GM21526 (cell line): ENCODE measurements around the gene SPTAN1.

Experiments used
- ATAC-seq: cut with Tn5 transposase; IDR thresholded peaks from one replicate; pipeline ENCODE4 v1.9.1; 2021; ENCODE audit warnings: moderate library complexity; ENCODE audit not compliant: unreplicated experiment, low FRiP score

The SPTAN1 gene

DNA sequence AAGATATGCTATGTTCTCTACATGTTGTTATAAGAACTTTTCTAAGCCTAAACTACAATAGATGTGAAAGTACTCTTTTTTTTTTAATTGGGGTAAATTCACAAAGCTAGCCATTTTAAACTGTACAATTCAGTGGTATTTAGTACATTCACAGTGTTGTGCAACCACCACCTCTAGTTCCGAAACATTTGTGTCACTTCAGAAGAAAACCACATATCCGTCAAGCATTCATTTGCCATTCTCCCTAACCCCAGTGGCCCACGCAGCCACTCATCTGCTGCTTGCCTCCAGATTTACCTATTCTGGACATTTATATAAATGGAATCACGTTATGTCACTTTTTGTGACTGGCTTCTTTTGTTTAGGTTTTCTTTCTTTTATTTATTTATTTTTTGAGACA is 43.1 kb downstream of the SPTAN1 start:
- ATAC-seq: no peak

DNA sequence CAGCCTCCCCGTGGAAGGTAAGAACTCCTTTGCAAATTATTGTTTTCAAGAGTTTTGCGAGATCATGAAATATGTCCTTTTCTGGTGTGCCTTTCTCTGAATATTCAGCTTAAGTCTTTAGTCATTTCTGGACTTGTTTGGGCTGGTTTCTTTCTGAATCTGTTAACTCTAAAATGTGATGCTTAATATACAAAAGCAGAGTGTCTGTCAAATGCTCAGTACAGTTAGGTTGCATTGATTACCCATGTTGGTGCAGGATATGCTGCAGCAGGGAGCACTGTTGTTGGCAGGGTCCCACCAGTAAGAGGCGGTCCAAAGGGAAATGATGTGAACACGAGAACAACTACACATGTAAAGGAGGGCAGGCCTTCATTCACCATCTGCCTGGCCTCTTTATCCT is 47.7 kb downstream of the SPTAN1 start:
- ATAC-seq: no peak

DNA sequence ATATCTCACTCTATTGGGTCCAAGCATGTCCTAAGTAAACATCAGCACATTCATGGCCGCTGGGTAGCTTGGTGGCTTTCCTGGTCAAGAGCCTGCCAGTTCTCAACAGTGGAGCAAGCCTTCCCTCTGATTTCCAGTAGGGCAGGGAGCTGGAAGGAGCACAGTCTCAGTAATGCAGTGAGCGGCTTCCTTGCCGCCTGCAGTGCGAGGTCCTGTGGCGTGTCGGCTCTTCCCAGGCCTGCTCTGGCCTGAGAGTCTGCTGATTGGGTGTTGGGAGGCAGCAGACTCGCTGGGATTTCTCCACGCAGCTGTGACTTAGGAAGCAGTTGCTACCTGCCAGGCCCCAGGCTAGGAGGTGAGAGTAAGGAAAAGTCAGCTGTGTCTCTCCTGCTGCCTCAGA is 51.3 kb downstream of the SPTAN1 start:
- no peak for ATAC-seq

DNA sequence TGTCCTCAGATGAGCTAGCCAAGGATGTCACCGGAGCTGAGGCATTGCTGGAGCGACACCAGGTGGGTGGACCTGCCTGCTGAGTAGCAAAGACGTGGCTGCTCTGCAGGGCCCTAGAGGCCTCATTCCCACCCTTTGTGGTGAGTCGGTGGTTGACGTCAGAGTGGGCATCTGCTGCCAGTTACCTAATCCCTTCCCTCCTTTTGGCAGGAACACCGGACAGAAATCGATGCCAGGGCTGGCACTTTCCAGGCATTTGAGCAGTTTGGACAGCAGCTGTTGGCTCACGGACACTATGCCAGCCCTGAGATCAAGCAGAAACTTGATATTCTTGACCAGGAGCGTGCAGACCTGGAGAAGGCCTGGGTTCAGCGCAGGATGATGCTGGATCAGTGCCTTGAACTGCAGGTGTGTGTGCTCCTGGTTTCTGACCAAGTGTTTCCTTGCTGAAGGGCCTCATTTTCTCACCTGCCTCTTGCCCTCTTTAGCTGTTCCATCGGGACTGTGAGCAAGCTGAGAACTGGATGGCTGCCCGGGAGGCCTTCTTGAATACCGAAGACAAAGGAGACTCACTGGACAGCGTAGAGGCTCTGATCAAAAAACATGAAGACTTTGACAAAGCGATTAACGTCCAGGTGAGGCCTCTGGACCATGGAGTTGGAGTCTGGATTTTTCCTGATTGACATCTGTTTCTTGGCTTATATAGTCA is 55.4 kb downstream of the SPTAN1 start:
- ATAC-seq: no peak

DNA sequence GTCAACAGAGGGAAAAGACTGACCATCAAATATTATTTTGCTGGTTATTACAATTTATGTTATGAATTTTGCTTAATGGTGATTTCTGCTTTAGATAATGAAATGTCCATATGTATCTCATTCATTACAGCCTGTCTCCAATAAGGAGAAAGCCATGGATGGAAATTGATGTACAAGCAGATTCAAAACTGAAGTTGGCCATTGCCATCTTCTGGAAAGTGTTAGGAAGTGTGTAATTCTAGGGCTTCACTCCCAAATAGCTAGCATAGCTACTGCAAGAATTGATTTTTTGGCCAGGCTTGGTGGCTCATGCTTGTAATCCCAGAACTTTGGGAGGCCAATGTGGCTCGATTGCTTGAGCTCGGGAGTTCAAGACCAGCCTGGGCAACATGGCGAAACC is 58.5 kb downstream of the SPTAN1 start:
- no peak for ATAC-seq

DNA sequence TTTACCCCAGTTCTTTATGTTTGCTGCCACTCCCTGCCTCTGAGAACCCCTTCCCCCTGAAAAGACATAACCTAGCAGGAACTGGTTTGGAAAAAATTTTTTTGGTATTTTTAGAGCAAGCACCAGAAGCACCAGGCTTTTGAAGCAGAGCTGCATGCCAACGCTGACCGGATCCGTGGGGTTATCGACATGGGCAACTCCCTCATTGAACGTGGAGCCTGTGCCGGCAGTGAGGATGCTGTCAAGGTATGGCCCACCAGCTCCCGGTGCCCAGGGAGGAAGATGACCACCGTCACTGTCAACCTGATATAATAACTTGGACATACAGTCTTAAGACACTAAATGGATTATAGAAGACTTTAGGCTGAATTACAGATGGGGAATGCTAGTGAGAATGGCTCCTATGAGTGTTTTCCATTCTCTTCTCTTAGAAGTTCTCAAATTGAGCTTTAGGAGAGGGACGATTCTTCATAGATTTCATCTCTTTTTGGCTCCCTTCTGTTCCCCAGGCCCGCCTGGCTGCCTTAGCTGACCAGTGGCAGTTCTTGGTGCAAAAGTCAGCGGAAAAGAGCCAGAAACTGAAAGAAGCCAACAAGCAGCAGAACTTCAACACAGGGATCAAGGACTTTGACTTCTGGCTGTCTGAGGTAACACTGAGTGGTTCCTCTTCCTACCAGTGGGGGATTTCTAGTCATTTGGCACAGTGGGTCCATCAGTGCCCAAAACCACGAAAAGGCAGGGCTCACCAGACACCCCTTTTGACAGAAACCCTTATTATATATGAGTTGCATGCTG is 59.4 kb downstream of the SPTAN1 start:
- no peak for ATAC-seq

DNA sequence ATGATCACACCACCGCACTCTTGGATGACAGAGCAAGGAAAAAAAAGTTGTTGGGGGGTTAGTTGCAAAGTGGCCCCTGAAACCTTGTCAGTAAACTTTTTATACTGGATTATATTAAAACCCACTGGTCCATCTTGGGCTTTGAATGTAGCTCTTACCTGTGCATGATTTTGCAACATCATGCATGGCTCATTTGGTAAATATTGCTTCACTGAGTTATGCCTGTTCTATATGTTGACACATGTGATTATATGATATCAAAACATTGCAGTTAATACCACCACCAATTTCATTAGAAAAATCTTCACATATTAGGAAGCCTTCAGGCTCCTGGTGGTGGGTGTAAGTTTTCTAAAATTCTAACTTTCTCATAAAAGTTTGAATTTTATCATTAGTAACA is 62.3 kb downstream of the SPTAN1 start:
- no peak for ATAC-seq

DNA sequence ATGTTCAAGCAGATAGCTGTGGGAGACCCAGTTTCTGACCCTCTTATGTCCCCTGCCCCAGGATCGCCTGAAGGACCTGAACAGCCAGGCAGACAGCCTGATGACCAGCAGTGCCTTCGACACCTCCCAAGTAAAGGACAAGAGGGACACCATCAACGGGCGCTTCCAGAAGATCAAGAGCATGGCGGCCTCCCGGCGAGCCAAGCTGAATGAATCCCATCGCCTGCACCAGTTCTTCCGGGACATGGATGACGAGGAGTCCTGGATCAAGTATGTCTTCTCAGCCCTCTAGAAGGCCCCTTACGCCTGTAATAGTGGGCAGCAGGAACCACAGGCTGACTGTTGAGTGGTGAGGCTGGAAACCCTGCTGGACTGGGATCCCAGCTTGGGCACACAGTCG is 63.2 kb downstream of the SPTAN1 start:
- no peak for ATAC-seq

DNA sequence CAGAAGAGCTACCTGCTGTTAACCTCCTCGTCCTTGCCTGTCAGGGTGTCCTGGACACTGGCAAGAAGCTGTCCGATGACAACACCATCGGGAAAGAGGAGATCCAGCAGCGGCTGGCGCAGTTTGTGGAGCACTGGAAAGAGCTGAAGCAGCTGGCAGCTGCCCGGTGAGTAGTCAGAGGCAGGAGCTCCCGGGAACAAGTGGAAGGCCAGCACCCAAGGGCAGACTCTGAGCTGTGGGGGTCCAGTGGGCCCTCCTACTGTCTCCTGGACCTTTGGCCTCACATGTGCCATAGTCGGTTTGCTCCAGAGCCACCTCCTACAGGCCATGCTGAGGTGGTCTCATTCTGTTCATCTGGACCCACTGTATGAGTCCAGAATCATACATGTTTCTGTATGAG is 65.6 kb downstream of the SPTAN1 start:
- ATAC-seq: no peak

DNA sequence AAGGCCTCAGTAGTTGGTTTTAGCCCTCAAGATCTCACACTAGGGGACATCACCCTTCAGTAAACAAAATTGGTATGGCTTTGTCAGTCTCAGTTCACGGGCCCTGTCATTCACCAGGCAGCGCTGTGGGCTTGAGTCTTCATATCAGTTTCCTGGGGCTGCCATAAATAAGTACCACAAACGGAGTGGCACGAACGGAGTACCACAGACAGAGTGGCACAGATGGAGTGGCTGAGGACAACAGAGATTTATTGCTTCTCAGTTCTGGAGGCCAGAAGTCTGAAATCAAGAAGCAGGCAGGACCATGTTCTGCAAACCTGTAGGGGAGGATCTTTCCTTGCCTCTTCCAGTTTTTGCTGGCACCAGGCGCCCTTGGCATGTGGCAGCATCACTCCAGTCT is 66.7 kb downstream of the SPTAN1 start:
- no peak for ATAC-seq

DNA sequence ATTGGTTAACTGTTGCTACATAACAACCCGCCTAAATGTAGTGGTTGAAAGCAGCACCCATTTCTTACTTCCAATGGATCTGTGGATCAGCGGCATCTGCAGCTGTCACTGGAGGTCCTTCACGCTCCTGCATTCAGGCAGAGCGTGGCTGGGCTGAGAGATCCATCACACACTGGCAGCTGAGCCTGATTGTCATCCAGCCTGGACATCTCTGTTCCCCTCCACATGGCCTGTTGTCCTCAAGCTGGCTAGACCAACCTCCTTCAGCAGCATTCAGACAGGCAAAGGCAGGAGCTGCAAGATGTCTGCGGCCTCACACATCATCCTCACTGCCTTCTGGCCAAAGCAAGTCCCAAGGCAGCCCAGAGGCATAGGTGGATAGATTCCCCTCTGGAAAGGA is 67.4 kb downstream of the SPTAN1 start:
- ATAC-seq: no peak

DNA sequence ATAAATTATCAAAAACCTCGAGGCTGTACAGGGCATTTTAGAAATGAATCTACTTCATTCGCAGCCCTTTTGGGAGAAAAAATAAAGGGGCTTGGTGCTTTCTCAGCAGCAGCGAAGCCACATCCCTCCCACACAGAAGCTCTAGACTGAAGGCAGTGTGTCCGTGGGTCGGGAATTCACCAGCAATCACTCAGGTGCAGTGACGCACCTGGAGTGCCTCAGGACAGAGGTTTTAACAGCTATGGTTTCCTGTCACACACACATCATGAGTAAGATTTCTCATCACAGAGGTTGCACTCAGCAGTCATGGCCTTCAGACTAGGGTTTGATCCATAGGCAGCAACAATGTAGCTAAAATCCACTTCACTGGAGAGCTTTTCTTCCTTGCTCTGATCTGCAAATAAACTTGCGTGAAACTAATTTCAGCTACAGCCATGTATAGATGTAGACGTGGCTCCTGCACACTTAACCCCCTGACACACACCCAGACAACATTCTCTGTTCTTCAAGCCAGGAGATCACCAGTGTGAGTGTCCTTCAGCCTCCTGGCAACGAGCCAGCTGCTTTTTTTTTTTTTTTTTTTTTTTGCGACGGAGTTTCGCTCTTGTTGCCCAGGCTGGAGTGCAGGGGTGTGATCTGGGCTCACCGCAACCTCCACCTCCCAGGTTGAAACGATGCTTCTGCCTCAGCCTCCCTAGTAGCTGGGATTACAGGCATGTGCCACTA is 69.5 kb downstream of the SPTAN1 start:
- no peak for ATAC-seq

DNA sequence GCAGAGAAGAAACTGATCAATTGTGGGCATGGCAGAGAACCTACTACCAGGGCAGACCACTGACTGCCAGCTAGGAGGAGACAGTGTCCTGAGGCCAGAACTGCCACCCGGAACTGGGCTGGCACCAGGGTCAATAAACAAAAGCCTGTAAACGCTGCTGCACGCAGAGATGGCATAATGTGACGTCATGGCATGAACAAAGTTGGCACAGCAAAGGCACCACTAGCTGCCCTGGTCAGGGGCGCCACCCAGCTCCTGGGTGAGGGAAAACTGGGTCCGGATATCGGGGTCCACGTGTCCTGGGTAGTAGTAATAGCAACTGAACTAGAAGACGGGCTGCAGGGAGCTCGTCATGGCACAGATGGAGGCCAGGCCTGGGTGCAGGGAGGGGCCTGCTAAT is 72.2 kb downstream of the SPTAN1 start:
- ATAC-seq: no peak

DNA sequence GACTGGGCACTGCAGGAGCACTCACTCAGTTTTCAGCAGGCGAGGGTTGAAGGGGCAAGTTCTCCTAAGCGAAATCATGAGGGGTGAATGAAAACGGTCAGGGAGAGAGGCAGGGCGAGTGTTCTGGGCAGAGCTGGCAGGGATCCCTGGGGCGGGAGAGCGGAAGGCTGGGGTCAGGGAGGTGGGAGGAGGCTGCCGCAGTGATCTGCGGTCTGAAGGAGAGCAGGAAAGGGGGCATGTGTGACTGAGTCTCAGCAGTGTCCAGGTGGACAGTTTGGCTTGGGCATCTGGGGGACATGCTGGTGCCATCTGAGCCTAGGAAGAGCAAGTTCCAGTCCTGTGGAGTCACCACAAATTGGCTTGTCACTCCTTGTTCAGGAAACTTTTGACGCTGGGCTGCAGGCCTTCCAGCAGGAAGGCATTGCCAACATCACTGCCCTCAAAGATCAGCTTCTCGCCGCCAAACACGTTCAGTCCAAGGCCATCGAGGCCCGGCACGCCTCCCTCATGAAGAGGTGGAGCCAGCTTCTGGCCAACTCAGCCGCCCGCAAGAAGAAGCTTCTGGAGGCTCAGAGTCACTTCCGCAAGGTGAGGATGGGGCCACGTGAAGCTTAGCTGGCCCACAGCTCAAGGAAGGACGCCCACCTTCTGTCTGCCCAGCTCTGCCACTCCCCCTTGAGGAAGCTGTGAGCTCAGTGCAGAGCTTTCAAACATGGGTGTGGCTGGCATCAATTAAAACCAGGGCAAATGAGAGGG is 73.2 kb downstream of the SPTAN1 start:
- ATAC-seq: no peak

DNA sequence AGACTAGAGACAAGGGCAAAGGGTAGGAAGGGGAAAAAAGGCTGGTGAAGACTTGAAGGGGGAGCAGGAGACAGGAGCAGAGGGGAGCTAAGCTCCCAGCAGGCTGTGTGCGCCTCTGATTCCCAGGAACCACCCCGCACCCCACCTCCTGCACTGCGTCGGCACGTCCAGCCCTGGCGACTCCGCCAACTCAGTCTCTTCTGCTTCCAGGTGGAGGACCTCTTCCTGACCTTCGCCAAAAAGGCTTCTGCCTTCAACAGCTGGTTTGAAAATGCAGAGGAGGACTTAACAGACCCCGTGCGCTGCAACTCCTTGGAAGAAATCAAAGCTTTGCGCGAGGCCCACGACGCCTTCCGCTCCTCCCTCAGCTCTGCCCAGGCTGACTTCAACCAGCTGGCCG is 73.8 kb downstream of the SPTAN1 start:
- no peak for ATAC-seq

DNA sequence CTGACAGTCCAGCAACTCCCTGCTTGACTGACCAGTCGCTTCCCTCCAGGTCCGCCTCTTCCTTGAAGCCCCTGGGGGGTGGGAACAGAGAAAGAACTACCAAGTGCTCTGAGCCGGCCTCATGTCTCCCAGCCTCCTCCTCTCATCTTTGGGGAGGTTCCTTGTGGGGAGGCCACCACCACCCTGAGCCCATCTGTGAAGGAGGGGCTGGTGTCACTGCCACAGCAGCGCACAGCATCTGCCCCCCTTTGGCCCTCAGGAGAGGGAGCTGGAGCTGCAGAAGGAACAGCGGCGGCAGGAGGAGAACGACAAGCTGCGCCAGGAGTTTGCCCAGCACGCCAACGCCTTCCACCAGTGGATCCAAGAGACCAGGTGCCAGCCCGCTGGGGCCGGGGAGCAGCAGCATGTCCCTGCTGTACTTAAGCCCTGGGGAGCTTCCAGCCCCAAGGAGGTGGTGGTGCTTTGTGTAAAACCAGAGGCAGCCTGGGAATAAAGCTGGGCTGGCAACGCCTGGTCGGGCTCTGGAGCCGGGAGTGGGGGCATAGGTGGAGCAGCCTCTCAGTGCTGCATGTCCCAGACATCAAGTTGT is 74.8 kb downstream of the SPTAN1 start:
- ATAC-seq: no peak

DNA sequence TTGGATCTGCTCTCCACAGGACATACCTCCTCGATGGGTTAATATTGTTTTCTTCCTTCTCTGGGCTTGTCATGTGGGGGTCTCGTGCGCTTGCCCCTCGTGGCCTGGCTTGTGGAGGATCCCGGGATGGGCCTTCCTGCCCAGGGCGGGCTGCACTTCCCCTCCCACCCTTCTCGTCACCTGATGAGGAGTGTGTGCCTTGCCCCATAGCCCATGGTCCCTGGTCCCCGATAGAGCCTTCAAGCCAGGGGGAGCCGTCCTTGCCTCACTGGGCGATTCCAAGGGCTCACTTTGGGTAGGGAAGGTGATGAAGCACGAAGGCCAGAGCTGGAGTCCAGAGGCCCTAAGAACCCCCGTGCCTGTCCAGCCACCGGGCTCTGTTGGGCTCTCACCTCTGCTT is 75.5 kb downstream of the SPTAN1 start:
- ATAC-seq: no peak

DNA sequence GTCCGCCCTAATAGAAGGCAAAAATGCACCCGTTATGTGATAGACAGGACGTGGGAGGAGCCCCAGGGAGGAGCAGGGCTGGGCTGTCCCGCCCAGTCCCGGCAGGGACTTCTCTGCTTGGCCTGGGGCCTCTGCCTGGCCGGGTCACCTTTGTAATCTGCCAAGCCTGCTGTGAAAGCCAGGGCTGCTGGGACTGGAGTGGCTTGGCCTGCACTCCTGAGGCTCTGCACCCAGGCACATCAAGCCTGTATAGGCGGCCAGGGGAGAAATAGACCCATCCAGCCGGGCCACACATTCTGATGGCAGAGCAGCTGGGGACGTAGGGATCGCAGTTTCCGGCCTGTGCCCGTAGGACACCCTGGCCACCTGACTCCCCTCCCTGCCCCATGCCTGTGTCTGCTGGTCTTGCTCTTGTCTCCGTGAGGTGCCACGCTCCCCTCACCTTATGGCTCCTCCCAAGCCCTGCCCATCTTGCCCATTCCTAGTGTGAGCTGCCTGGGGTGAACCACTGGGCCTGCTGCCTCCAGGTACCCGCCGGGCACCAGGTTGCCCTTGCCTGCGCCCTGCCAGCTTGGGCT is 76.2 kb downstream of the SPTAN1 start:
- ATAC-seq: no peak

DNA sequence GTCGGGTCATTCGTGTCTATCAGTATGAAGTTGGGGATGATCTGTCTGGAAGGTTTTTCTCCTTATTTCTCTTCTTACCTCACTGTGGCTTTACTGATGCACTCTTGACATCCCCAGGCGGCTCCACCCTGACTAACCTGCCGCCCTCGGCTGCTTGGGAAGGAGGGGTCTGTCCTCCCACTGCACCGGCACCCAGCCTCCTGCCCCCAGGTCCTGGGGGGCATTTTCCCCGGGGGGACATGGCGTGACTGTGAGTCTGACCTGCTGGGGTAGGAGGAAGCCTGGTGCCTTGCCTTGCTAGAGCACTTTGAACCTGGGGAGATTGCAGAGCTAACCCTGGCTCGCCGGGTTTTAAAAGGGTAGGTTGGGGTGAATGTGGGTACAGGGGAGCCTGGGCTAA is 76.7 kb downstream of the SPTAN1 start:
- no peak for ATAC-seq

DNA sequence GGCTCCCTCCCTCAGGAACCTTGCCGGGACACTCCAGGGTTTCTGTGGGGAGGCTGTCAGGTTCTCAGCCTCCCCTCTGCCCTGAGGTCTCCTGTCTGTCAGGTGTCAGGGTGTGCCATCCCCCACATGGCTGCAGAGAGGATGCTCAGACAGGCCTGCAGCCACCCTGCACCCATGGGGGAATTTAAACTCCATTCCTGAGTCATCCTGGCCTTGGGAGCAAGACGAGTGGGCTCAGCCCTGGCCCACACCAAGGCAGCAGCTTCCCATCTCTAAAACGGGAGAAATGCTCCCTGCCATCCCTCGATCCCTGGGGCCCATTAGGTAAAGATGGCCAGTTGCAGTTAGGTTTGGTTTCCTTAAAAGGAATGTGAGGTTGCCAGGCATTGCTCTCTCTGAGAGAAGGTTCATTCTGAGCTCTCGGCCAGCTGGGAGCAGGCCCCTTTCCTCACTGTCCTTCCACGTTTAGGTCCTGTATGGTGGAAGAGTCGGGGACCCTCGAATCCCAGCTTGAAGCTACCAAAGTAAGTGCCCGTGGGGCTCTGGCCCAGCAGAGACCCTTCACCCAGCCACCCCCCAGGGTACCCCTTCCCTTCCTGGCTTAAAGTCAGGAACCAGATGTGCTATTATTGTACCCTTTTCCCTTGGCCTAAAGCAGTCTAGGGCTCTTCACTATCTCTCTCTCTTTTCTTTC is 77.6 kb downstream of the SPTAN1 start:
- no peak for ATAC-seq
